Activated CD8-positive, alpha-beta memory T cell treated with anti-CD3 and anti-CD28 coated beads, Interleukin-2, amount 50 U/mL, for 1 hour (primary cell): ENCODE results near the gene RGS3.

Experiments used
- DNase-seq: peaks from one replicate; pipeline ENCODE4 v3.0.0-alpha.2; 2020; ENCODE audit errors: extremely low read depth

The RGS3 gene

DNA sequence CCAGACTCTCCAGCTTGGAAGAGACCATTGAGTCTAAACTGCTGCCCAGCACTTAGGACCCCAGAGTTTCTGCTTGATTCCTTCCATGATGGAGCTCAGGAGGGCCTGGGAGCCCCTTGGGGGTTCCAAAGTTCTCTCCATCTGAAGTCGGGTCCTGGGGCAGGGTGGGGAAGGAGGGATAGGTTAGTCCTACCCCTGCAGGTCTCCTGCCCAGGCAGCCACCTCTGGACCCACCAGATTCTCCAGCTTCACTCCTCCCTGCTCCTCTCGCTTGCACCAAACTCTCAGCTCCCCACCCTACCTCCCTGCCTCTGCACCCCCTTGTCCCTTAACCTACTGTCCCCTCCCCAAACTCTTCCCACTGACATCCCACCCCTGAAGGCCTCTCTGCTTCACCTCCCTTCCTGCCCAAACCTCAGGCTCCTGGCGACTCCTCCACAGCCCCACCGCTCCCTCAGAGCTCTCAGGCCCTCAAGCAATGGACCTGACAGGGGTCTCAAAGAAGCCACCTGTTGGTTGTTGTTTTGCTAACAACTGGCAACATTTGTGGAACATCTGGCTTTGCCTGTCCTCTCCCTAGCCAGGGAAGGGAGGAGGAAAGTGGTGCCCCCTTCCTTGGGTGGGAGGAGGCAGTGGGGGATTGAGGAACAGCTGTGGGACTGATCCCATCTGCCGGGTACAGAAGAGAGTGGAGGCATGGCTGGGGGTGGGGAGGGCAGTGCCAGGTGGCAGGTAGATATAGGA lies 137.5 kb downstream of the RGS3 start:
- DNase-seq = no peak

DNA sequence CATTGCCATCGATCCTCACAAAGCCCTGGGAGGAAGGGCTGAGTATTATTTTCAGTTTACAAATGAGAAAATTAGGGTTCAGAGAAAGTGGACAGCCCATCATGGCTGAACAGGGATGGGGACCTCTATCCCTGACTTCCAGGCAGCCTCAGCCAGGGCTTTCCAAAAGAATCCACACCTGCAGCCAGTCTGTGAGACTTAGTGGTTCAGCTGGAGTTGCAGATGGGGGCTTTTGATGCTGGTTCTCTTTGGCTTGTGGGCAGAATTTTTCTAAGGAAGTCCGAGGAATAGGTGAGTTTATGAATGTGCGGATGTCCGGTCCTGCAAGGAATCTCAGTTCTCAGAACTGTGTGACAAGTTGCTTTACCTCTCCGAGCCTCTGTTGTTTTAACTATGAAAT lies 138.1 kb downstream of the RGS3 start:
- DNase-seq = no peak

DNA sequence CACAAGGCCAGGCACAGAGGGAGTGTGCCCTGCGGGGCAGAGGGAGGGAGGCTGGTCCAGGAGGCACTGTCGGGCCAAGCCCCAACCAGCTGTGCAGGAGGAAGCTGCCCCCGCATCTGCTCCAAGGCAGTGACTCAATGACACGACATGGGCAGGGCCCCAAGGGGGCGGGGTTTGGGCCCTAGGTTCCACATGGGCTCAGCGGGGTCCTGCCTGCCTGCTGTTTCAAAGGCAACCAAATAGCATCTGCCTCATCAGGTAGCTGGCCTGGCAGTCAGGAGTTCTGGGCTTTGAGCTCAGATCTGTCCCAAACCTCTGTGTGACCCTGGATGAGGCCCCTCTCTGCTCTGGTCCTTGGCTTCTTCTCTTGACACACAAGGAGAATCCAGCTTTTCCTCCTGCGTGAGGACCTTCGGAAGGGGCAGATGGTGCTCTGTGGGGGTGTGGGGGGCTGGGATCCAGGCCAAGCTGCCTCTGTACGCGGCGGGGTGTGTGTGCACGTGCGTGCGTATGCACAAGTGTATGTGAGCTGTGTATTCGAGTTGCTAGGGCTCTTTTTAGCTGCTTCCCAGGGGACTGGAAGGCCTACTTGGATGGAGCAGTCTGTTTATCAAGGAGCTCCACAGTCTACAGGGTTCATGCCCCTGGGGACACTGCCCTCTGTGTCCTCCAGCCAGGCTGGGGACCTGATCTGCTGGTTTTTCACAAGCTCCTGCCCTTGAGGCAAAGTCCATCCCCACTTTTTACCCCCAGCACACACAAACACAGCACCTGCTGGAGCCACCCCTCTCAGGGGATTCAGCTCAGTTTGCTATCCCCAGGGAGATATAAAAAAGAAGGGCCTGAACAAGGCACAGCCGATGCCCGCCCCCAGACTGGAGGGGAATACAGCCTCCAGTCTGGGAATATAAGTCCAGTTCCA lies 138.9 kb downstream of the RGS3 start:
- DNase-seq = no peak

DNA sequence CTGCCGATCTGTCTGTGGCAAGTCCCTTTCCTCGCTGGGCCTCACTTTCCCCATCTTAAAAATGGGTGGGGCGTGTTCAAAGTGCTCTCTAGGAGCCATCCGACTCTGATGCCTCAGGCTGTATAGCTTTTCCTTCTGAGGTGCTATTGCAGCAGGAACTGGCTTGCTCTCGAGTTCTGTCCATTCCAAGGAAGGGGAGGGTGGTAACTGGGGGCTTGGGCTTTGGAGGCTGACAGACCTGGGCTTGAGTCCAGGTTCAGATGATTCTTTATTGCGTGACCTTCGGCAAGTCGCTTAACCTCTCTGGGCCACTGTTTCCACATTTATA lies 139.5 kb downstream of the RGS3 start:
- DNase-seq = no peak

DNA sequence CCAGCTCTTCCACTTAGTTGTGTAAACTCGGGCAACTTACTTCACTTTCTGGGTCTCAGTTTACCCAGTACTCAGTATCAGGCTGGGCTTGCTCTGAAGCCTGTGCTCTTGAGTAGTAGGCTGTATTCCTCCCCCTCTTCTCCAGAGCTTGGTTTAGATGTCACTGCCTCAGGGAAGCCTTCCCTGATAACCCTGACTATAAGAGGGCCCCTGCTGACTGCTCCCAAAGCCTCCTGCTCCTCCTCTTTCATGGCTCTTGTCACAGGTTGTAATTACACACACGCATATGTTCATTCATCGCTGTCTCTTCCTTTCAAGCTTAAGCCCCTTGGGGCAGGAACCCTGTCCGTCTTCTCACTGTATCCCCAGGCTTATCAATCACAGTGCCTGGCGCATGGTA lies 140.2 kb downstream of the RGS3 start:
- DNase-seq = no peak

DNA sequence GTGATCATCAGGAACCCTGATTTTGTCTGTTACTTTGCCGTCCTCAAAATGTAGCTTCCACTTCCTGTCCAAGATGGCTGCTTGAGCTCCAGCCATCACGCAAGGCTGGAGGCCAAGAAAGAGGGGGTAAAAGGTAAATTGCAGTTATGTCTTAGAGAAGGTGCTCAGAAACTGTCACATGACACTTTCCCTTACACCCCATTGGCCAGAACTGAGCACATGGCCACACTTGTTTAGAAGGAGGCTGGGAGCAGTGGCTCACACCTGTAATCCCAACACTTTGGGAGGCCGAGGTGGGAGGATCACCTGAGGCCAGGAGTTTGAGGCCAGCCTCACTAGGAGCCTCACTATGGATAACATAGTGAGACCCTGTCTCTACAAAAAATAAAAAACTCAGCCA lies 140.9 kb downstream of the RGS3 start:
- DNase-seq = no peak

DNA sequence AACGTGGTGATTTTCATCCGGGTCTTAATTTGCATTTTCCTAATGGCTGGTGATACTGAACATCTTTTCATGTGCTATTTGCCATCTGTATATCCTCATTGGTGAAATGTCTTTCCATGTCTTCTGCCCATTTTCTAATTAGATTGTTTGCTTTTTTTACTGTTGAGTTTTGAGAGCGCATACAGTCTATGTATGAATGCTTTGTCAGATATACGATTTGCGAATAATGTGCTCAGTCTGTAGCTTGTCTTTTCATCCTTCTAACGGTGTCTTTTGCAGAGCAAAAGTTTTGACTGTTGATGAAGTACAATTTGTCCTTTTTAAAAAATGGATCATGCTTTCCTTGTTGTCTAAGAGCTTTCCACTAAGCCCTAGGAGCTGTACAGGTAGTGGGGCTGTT lies 143.0 kb downstream of the RGS3 start:
- DNase-seq = no peak

DNA sequence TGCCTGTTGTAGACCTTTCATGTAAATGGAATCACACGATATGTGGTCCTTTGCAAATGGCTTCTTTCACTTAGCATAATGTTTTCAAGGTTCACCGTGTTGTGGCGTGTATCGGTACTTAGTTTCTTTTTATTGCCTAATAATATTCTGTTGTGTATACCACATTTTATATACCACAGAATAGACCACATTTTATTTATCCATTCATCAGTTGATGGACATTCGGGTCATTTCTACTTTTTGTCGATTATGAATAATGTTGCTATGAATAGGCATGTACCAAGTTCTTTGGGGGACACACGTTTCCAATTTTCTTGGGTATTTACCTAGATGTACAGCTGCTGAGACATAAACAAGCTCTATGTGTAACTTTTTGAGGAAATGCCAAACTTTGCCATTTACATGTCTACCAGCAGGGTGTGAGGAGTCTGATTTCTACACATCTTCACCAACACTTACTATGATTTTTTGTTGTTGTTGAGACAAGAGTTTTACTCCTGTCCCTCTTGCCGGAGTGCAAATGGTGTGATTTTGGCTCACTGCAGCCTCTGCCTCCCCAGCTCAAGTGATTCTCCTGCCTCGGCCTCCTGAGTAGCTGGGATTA lies 144.7 kb downstream of the RGS3 start:
- no peak for DNase-seq

DNA sequence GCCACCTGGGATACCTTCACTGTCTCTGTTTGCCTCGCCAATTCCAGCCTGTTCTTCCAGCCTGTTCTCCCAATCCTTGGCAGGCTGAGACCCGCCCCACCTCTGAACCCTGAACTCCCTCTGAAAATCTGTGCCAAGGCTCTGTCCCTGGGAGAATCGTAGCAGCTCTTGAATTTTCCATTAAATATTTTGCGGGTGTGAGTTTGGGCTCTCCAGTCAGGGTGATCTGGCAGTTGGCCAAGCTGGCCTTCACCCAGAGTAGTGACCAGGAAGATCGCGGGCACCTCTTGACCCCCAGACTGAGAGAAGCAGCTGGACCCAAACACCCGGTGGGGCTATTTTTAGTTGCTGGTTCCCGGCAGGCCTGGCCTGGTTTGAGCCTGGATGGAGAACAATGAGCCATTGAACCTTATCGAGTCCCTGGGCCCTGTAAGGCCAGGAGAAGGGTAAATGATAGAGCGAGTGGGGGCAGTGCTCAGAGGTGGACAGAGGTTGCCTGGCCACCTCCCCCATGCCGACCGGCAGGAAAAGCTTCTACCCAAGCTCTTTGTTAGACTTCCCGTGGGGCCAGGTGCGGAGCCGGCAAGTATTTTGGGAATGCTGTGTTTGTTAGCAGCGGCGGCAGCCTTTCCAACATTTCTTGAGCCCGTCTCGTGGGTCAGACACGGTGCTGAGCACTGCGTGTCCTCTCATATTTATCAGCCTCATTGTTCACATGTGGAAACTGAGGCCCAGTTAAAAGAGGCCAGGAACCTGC lies 146.2 kb downstream of the RGS3 start:
- no peak for DNase-seq

DNA sequence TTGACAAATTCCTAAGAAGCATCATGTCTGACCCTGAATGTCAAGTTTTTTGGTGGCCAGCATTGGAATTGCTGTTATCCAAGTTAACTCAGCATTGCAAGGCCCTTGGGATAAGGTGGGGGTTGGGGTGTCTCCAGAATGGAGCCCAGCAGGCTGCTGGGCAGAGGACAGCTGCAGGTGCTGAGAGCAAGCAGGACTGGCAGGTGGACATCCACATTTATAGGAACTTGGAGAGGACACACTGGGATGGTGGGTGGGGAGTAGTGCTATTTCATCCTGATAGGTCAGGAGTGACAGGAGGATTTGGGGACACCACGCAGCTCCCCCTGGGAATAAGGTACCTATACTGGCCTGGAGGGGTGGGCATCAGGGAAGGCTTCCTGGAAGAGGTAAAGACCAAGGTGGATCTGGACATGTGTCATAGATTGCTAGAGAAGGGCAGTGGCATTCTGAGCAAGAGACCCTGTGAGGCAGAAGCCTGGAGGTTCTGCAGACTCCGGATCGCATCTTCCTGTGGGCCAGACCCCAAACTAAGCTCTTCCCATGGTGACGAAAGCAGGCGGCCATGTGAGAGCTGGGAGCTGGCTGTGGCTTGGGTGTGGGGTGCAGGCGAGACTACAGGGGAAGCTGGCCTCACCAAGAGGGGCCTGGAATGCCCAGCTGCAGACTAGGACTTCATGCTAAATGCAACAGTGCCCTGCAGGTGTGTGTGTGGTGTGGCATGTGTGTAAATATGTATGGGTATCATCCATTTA lies 148.1 kb downstream of the RGS3 start:
- DNase-seq = no peak

DNA sequence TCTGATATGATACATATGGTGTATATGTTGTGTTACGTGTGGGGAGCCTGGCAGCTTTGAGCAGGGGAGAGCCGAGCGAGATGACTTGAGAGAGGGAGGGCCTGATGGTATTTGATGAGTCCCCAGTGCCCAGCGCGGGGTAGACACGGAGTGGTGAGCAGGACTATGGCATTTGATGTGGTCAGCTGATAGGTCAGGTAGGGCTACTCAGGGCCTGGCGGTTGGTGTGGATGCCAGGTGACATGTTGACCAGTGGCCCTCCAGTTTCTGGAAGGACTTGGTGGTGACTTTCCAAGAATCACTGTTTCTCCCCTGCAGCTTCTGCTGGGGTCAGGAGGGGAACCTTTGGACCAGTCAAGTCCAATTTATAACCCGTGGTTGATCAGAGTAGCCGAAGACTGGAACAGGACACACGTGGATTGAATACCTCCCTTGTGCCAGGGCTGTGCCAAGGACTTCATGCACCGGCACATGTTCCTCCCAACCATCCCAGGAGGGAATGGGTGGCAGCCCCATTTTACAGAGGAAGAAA lies 148.8 kb downstream of the RGS3 start:
- no peak for DNase-seq

DNA sequence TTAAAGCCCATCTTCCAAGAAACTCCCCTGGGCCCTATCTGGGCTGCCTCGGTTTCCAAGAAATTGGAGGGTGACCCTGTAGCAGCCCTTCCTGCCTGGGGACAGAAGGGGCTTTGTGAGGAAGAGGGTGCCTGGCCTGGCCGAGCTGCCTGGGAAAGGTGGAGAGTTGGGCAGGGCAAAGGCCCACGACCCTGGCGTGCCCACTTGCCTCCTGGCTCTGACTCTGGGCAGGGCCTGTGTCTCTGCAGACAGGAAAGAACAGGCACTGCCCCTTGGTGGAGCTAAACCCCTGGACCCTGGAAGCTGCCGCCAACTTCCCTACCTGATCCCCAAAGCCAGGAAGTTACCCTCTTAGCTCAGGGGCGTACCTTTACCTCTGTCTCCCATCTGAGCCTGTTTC lies 149.3 kb downstream of the RGS3 start:
- no peak for DNase-seq

DNA sequence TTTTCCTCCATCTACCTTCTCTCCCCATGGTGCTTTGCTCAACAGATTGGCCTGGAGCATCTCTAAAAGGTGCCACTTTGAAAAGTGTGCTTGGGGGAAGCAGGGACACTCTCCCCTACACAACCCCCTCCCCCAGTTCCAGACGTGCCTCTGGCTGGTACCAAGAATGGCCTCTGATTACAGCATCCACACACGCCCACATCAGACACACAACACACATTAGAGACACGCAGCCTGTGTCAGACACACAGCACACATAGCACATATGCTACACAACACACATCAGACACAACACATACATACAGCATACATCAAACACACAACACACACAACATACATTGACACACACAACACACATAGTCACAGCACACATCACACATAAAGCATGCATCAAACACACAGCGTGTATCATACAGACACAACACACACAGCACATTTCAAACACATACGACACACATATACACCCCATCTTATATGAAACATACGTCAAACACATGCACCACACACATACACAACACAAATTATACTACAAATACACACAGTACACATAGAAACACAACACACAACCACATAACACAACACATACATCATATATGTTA lies 150.4 kb downstream of the RGS3 start:
- no peak for DNase-seq

DNA sequence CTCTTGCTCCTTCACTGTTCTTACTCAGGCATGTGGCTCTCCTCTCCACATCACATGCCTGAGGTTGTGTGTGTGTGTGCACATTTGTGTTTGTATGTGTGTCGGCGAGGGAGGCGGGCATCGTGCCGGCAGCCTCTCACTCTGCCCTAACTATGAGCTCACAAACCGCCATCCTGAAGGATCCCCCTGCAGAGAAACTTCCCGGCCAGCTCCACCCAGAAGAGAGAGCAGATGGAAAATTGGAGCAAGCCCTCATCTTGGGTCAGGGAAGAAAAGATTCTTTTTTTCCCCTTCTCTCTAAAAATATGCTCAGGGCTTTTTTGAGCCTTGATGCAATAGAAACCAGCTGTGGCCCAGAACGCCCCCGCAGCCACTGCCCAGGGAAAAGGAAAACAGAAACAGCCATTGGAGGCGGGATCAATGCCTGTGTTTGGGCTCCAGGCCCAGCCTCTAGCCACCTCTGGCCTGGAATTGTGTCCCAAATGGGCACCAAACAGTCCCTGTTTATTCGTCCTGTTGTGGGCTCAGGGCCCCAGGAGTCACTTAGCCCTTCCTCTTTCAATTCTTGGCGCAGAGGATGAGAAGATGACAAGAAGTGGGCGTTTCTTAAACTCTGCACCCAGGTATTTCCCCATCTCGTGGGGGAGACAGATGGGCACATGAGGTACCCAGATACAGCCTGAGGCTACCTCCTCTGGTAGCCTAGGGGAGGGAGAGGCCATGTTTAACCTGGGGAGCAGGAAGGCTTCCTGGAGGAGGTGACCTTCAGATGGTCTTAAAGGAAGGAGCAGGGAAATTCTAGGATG lies 151.5 kb downstream of the RGS3 start:
- DNase-seq = no peak

DNA sequence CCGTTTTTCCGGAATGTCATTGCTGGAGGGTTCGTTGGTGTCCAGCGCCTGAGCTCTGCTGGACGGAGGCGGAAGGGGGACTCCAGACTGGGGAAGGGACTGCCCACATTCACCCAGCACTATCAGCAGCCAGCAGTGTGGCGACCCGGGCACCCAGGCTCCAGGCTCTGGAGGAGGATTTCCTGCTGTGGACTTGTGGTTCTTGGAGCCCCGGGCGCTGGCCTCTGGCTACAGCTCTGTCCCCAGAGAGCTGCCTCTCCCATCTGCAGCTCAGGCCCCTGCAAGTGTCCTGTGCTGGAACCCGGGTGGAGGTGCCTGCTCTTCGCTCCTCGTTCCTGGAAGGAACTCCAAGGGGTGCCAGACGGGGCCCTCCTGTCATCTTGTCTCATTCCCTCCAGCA lies 152.6 kb downstream of the RGS3 start:
- no peak for DNase-seq

DNA sequence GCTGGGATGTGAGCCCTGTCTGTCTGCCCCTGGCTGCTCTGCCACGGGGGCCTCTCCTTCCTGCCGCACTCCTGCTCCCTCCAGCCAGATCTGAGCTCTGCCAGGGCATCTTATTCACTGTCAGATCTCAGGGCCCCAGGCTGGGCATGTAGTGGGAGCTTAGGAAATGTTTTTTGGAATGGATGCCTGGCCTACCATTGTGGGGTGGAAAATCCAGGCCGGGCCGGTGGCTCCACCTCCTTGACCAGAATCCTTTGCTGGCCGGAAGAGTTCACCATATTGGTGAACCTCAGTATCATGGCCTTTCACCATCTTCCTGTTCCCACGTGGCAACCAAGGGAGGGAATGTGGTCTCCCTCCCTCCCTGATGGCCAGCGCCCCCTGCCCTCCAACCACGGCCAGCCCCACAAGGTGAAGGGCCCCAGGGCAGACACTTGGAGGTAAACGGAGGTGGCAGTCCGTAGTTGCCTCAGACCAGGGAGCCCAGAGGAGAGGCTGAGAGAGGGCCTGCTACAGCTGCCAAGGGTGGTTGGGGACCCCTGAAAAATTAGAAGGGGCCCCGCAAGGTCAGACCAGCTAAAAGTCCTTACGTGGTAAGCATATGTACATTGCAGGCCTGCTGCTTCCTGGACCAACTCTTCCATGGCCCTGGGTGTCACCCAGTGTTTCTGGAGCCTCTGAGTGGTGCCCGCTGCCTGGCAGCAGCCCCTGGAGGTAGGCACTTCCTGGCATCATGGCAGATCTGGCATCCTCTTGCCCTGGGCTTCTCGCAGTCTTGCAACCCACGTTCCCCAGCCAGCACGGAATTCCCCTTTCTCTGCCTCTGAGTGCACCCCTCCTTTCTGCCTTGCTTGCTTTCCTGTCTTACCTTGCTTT lies 153.3 kb downstream of the RGS3 start:
- DNase-seq = no peak

DNA sequence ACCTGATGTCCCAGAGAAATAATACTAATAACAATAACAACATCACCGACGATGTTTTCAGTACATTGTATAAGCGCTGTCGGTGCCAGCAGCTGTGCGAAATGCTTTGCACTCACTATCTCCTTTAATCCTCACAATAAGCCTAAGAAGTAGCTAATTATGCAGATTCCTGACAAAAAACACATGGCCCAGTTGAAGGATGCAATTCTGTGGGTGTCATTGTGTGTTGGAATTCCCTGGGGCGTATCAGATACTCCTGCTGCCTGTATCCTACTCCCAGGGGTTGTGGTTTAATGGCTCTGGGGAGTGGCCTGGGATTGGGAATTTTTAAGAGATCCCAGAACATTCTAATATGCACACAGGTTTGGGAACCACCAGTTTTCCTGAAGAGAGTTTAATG lies 154.0 kb downstream of the RGS3 start:
- DNase-seq = no peak

DNA sequence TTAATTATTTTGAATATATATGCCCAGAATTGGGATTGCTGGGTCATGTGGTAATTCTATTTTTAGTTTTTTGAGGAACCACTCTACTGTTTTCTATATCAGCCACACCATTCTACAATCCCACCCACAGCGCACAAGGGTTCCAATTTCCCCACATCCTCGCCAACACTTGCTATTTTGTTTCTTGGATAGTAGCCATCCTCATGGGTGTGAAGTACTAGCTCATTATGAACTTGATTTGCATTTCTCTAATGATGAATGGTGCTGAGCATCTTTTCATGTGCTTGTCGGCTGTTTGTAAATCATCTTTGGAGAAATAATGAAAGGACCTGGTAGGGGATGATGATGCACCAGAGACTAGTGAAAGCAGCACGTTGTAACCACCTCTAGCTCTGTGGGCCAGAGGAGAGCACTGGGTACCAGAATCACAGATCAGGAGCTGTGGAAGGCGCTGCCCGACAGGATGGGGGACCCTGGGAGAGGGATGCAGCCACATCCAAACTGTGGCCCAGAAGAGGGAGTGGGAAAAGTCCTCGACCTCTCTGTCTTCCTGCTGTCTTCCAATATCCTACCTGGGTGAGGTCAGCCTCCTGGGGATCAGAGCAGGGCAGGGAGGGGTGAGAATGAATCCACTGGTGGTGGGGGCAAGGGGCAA lies 155.4 kb downstream of the RGS3 start:
- DNase-seq = no peak
